ENCODE data around the gene POLD3. TPM values are rescaled to one million over a fixed set of nuclear protein-coding genes. Genes with fewer than 3 reads are reported as not detected.
"Not testable (repeated sequence)": the region's sequence is repeated elsewhere in the genome, so short reads cannot be mapped to it uniquely, and the experiment has no call there.

The POLD3 gene
- total RNA-seq, 1 experiment from 2014 or later, result 28.4 TPM

GRCh38 chr11:74648894-74649293 lies 56.5 kb downstream of the POLD3 start:
- H3K79me2 ChIP-seq (ENCODE audit: low read length), result no peaks in the 10 kb centered on the region
- POLR2A ChIA-PET (ENCODE audit: unreplicated experiment), result no interaction called here
- no peak overlapping the region for H3K9ac ChIP-seq (ENCODE audit: low read length)
- BruUV-seq (replicated peaks), result no TSS peak
- H2AFZ ChIP-seq (ENCODE audit: low read length), result no peak overlapping the region
- H3K4me1 ChIP-seq (ENCODE audit: insufficient read depth, low read length), result no peaks in the 10 kb centered on the region
- no peak for ATAC-seq
- TF ChIP-seq EZH2 (IDR thresholded peaks at IDR 0.05; ENCODE audit: low read length, unreplicated experiment) (no peak), CTCF (conservative IDR thresholded peaks at IDR 0.05; ENCODE audit: low read depth, low read length) (no peak), EZH2phosphoT487 (IDR thresholded peaks at IDR 0.05; ENCODE audit: borderline replicate concordance, low read length) (no peak)
- no peak for DNase-seq
- H3K9me2 ChIP-seq (replicated peaks; ENCODE audit: low read length), result no peaks in the 10 kb centered on the region
- CTCF ChIA-PET, result no interaction called here
- intact Hi-C loops (cut with micrococcal nuclease), result no loop called here
- H3K27ac ChIP-seq (ENCODE audit: low read length), result no peak overlapping the region
- H3K4me3 ChIP-seq (ENCODE audit: low read length), result no peak overlapping the region
- H3K9me3 ChIP-seq (ENCODE audit: low read length), result no peaks in the 10 kb centered on the region
- H3K36me3 ChIP-seq (ENCODE audit: low read depth, low read length), result peaks cover 23% of the 10 kb centered on the region
- H3F3A ChIP-seq (ENCODE audit: low read length, unreplicated experiment), result no peaks in the 10 kb centered on the region
- no peak overlapping the region for H3K4me2 ChIP-seq (ENCODE audit: low read length)
- no peaks in the 10 kb centered on the region for H3K27me3 ChIP-seq (ENCODE audit: low read length)
- H4K20me1 ChIP-seq (ENCODE audit: low read length), result no peaks in the 10 kb centered on the region

GRCh38 chr11:74650498-74650897 lies 58.1 kb downstream of the POLD3 start:
- ChIA-PET POLR2A (ENCODE audit: unreplicated experiment) (no interaction called here), CTCF (no interaction called here)
- no TSS peak for BruUV-seq (replicated peaks)
- Histone ChIP-seq H3K27ac (ENCODE audit: low read length) (no peak overlapping the region), H3K27me3 (ENCODE audit: low read length) (no peaks in the 10 kb centered on the region), H3K4me1 (ENCODE audit: insufficient read depth, low read length) (no peaks in the 10 kb centered on the region), H3F3A (ENCODE audit: low read length, unreplicated experiment) (no peaks in the 10 kb centered on the region), H3K79me2 (ENCODE audit: low read length) (no peaks in the 10 kb centered on the region), H2AFZ (ENCODE audit: low read length) (no peak overlapping the region), H3K9me2 (replicated peaks; ENCODE audit: low read length) (no peaks in the 10 kb centered on the region), H3K36me3 (ENCODE audit: low read depth, low read length) (peaks cover 23% of the 10 kb centered on the region), H3K9ac (ENCODE audit: low read length) (no peak overlapping the region), H4K20me1 (ENCODE audit: low read length) (no peaks in the 10 kb centered on the region), H3K9me3 (ENCODE audit: low read length) (no peaks in the 10 kb centered on the region), H3K4me2 (ENCODE audit: low read length) (no peak overlapping the region), H3K4me3 (ENCODE audit: low read length) (no peak overlapping the region)
- intact Hi-C loops (cut with micrococcal nuclease), result no loop called here
- no peak for TF ChIP-seq EZH2phosphoT487 (IDR thresholded peaks at IDR 0.05; ENCODE audit: borderline replicate concordance, low read length)
- no peak for TF ChIP-seq CTCF (conservative IDR thresholded peaks at IDR 0.05; ENCODE audit: low read depth, low read length)
- no peak for TF ChIP-seq EZH2 (IDR thresholded peaks at IDR 0.05; ENCODE audit: low read length, unreplicated experiment)
- no peak for ATAC-seq
- no peak for DNase-seq

GRCh38 chr11:74654976-74655375 lies 62.6 kb downstream of the POLD3 start:
- no peak for TF ChIP-seq EZH2phosphoT487 (IDR thresholded peaks at IDR 0.05; ENCODE audit: borderline replicate concordance, low read length)
- no peak for TF ChIP-seq CTCF (conservative IDR thresholded peaks at IDR 0.05; ENCODE audit: low read depth, low read length)
- TF ChIP-seq EZH2 (IDR thresholded peaks at IDR 0.05; ENCODE audit: low read length, unreplicated experiment), result no peak
- no peak overlapping the region for H3K9ac ChIP-seq (ENCODE audit: low read length)
- H3K9me2 ChIP-seq (replicated peaks; ENCODE audit: low read length), result no peaks in the 10 kb centered on the region
- no peaks in the 10 kb centered on the region for H3K79me2 ChIP-seq (ENCODE audit: low read length)
- intact Hi-C loops (cut with micrococcal nuclease), result no loop called here
- no peaks in the 10 kb centered on the region for H3K4me1 ChIP-seq (ENCODE audit: insufficient read depth, low read length)
- H3K9me3 ChIP-seq (ENCODE audit: low read length), result no peaks in the 10 kb centered on the region
- ATAC-seq (no peak), DNase-seq (no peak)
- ChIA-PET POLR2A (ENCODE audit: unreplicated experiment) (no interaction called here), CTCF (no interaction called here)
- no peaks in the 10 kb centered on the region for H4K20me1 ChIP-seq (ENCODE audit: low read length)
- no peak overlapping the region for H2AFZ ChIP-seq (ENCODE audit: low read length)
- no TSS peak for BruUV-seq (replicated peaks)
- no peak overlapping the region for H3K27ac ChIP-seq (ENCODE audit: low read length)
- no peak overlapping the region for H3K4me3 ChIP-seq (ENCODE audit: low read length)
- peaks cover 14% of the 10 kb centered on the region for H3K36me3 ChIP-seq (ENCODE audit: low read depth, low read length)
- H3K4me2 ChIP-seq (ENCODE audit: low read length), result no peak overlapping the region
- no peaks in the 10 kb centered on the region for H3F3A ChIP-seq (ENCODE audit: low read length, unreplicated experiment)
- no peaks in the 10 kb centered on the region for H3K27me3 ChIP-seq (ENCODE audit: low read length)

GRCh38 chr11:74659124-74659523 lies 66.7 kb downstream of the POLD3 start:
- H3K9me3 ChIP-seq (ENCODE audit: low read length); H3K4me2 ChIP-seq (ENCODE audit: low read length); H3K9ac ChIP-seq (ENCODE audit: low read length); H3K27ac ChIP-seq (ENCODE audit: low read length); H3K4me3 ChIP-seq (ENCODE audit: low read length); ATAC-seq; POLR2A ChIA-PET (ENCODE audit: unreplicated experiment); H2AFZ ChIP-seq (ENCODE audit: low read length); BruUV-seq (replicated peaks); DNase-seq; CTCF ChIA-PET; H3F3A ChIP-seq (ENCODE audit: low read length, unreplicated experiment); intact Hi-C loops (cut with micrococcal nuclease); H3K4me1 ChIP-seq (ENCODE audit: insufficient read depth, low read length); H3K79me2 ChIP-seq (ENCODE audit: low read length); H3K27me3 ChIP-seq (ENCODE audit: low read length); H4K20me1 ChIP-seq (ENCODE audit: low read length); H3K9me2 ChIP-seq (replicated peaks; ENCODE audit: low read length); H3K36me3 ChIP-seq (ENCODE audit: low read depth, low read length): not testable (repeated sequence)

Measured in PC-3 (cell line).